ENCODE measurements around the gene OR10Z1. TPM values are rescaled to one million over a fixed set of nuclear protein-coding genes. Genes with fewer than 3 reads are reported as not detected.

OR10Z1 gene
- total and polyA plus RNA-seq, 2 of the 13 experiments (the other 11 are each of a cell fraction or from before 2014, with no cell fraction given), result not detected

DNA sequence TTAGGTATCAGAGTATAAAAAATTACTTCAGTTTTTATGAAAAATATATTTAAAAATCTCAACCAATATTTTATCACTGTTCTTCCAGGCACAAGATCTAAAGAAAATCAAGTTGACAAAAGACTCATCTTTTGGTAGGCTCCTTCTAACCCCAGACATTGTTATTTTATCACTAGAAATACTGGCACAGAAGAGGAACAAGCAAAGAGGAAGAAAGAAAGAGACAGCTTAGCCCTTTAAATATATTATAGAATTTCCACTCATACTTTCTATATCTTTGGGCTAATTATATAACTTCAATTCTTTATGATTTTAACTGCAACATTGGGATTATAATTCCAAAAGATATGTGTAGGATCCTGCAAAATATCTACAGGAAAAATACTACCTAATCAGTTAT is 49.0 kb downstream of the OR10Z1 start:
- DNase-seq (ENCODE audit: low spot score) (no peak), FAIRE-seq (no peak), ATAC-seq (no peak)
- no peaks in the 10 kb centered on the region for H4K20me1 ChIP-seq (ENCODE audit: insufficient read depth, low read length)
- H3K36me3 ChIP-seq (replicated peaks in 1 of 2; ENCODE audit: control insufficient read depth in 1 of 2, insufficient read depth in 2 of 2, low read length in 2 of 2), result no peaks in the 10 kb centered on the region
- no peak overlapping the region for H3K4me3 ChIP-seq (replicated peaks in 1 of 3; ENCODE audit: insufficient read depth in 1 of 3, low read depth in 2 of 3, low read length in 3 of 3)
- TF ChIP-seq SAFB2 (CRISPR knock-in tag; IDR thresholded peaks at IDR 0.05; ENCODE audit: borderline replicate concordance, low read depth) (no peak), ZNF746 (CRISPR knock-in tag; IDR thresholded peaks at IDR 0.05) (no peak), ZMAT3 (CRISPR knock-in tag; conservative IDR thresholded peaks at IDR 0.05) (no peak), NONO (IDR thresholded peaks at IDR 0.05) (no peak), NONO (CRISPR knock-in tag; conservative IDR thresholded peaks at IDR 0.05) (no peak), BCL6 (CRISPR knock-in tag; IDR thresholded peaks at IDR 0.05) (no peak), HOXA9 (CRISPR knock-in tag; IDR thresholded peaks at IDR 0.05; ENCODE audit: borderline replicate concordance) (no peak), FOXO4 (CRISPR knock-in tag; conservative IDR thresholded peaks at IDR 0.05) (no peak), KDM5B (CRISPR knock-in tag; IDR thresholded peaks at IDR 0.05; ENCODE audit: borderline replicate concordance) (no peak), ZSCAN12 (CRISPR knock-in tag; IDR thresholded peaks at IDR 0.05) (no peak), MEIS1 (CRISPR knock-in tag; IDR thresholded peaks at IDR 0.05; ENCODE audit: borderline replicate concordance) (no peak), NFE2 (CRISPR knock-in tag; IDR thresholded peaks at IDR 0.05) (no peak), ZFP90 (CRISPR knock-in tag; IDR thresholded peaks at IDR 0.05; ENCODE audit: borderline replicate concordance) (no peak)
- TF ChIP-seq, protein P1, sequence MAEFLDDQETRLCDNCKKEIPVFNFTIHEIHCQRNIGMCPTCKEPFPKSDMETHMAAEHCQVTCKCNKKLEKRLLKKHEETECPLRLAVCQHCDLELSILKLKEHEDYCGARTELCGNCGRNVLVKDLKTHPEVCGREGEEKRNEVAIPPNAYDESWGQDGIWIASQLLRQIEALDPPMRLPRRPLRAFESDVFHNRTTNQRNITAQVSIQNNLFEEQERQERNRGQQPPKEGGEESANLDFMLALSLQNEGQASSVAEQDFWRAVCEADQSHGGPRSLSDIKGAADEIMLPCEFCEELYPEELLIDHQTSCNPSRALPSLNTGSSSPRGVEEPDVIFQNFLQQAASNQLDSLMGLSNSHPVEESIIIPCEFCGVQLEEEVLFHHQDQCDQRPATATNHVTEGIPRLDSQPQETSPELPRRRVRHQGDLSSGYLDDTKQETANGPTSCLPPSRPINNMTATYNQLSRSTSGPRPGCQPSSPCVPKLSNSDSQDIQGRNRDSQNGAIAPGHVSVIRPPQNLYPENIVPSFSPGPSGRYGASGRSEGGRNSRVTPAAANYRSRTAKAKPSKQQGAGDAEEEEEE (CRISPR knock-in tag; IDR thresholded peaks at IDR 0.05; ENCODE audit: borderline replicate concordance), result no peak
- TF ChIP-seq, protein P2, sequence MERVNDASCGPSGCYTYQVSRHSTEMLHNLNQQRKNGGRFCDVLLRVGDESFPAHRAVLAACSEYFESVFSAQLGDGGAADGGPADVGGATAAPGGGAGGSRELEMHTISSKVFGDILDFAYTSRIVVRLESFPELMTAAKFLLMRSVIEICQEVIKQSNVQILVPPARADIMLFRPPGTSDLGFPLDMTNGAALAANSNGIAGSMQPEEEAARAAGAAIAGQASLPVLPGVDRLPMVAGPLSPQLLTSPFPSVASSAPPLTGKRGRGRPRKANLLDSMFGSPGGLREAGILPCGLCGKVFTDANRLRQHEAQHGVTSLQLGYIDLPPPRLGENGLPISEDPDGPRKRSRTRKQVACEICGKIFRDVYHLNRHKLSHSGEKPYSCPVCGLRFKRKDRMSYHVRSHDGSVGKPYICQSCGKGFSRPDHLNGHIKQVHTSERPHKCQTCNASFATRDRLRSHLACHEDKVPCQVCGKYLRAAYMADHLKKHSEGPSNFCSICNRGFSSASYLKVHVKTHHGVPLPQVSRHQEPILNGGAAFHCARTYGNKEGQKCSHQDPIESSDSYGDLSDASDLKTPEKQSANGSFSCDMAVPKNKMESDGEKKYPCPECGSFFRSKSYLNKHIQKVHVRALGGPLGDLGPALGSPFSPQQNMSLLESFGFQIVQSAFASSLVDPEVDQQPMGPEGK (CRISPR knock-in tag; IDR thresholded peaks at IDR 0.05), result no peak
- TF ChIP-seq, protein P3, sequence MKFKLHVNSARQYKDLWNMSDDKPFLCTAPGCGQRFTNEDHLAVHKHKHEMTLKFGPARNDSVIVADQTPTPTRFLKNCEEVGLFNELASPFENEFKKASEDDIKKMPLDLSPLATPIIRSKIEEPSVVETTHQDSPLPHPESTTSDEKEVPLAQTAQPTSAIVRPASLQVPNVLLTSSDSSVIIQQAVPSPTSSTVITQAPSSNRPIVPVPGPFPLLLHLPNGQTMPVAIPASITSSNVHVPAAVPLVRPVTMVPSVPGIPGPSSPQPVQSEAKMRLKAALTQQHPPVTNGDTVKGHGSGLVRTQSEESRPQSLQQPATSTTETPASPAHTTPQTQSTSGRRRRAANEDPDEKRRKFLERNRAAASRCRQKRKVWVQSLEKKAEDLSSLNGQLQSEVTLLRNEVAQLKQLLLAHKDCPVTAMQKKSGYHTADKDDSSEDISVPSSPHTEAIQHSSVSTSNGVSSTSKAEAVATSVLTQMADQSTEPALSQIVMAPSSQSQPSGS (CRISPR knock-in tag; IDR thresholded peaks at IDR 0.05), result no peak
- TF ChIP-seq, protein P4, sequence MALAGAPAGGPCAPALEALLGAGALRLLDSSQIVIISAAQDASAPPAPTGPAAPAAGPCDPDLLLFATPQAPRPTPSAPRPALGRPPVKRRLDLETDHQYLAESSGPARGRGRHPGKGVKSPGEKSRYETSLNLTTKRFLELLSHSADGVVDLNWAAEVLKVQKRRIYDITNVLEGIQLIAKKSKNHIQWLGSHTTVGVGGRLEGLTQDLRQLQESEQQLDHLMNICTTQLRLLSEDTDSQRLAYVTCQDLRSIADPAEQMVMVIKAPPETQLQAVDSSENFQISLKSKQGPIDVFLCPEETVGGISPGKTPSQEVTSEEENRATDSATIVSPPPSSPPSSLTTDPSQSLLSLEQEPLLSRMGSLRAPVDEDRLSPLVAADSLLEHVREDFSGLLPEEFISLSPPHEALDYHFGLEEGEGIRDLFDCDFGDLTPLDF (CRISPR knock-in tag; IDR thresholded peaks at IDR 0.05), result no peak
- H3K79me2 ChIP-seq (ENCODE audit: insufficient read depth, low read length), result no peaks in the 10 kb centered on the region
- no peak overlapping the region for H3K27ac ChIP-seq (ENCODE audit: extremely low read length, insufficient read depth, low read length)
- BruUV-seq (replicated peaks), result no TSS peak
- CTCF ChIA-PET (ENCODE audit: low intra/inter-chr PET ratio, low total read pairs), result no interaction called here
- H3K9me3 ChIP-seq (ENCODE audit: low read length), result peaks cover 3% of the 10 kb centered on the region; the same call in 1 of the 2 replicates
- H3K9ac ChIP-seq (ENCODE audit: insufficient read depth, low read depth, low read length), result no peak overlapping the region
- no peak overlapping the region for H3K4me2 ChIP-seq (ENCODE audit: low read depth, low read length)
- no peaks in the 10 kb centered on the region for H3K27me3 ChIP-seq (ENCODE audit: control insufficient read depth in 1 of 2, insufficient read depth in 2 of 2, low read length in 2 of 2)
- in situ Hi-C loops (cut with HindIII; ENCODE audit: extremely low pct_ligation_motif_present, low pct_unique_long_range_greater_than_20kb) (no loop called here), intact Hi-C loops (cut with micrococcal nuclease; ENCODE audit: unreplicated experiment) (no loop called here)
- no peaks in the 10 kb centered on the region for H3K4me1 ChIP-seq (ENCODE audit: insufficient read depth, low read length)
- POLR2A ChIA-PET, result no interaction called here
- no peak overlapping the region for H2AFZ ChIP-seq (ENCODE audit: low read length)

Data from HepG2 (cell line).